ENCODE measurements around the gene ST6GALNAC2.

Gene ST6GALNAC2

GRCh38 chr17:76521262-76521661 is 64.4 kb downstream of the ST6GALNAC2 start:
- Mint-ChIP-seq H3K27me3 (ENCODE audit: low read depth) (peaks cover 24% of the 10 kb centered on the region), H3K27ac (peak overlapping the region; percentile 19 to 77 (median 69)), H3K9me3 (no peaks in the 10 kb centered on the region), H3K4me3 (peak overlapping the region in 1 of 3 experiments; percentile 59), H3K36me3 (ENCODE audit: low read depth) (no peaks in the 10 kb centered on the region), H3K4me1 (peaks cover 46% of the 10 kb centered on the region)
- no peak for TF ChIP-seq CTCF (IDR thresholded peaks at IDR 0.05; ENCODE audit: unreplicated experiment in 3 of 3)

GRCh38 chr17:76519048-76519966 is 66.4 kb downstream of the ST6GALNAC2 start:
- Mint-ChIP-seq H3K9me3 (no peaks in the 10 kb centered on the region), H3K4me3 (peak overlapping the region in 2 of 3 experiments; percentile 22 to 30), H3K4me1 (peaks cover 47% of the 10 kb centered on the region), H3K27me3 (ENCODE audit: low read depth) (peaks cover 21% of the 10 kb centered on the region), H3K27ac (peak overlapping the region; percentile 77 to 96 (median 84)), H3K36me3 (ENCODE audit: low read depth) (no peaks in the 10 kb centered on the region)
- no peak for TF ChIP-seq CTCF (IDR thresholded peaks at IDR 0.05; ENCODE audit: unreplicated experiment in 3 of 3)

- peak in 2 of 3 experiments; percentile 9 to 20 for TF ChIP-seq CTCF (IDR thresholded peaks at IDR 0.05; ENCODE audit: unreplicated experiment in 3 of 3)
- Mint-ChIP-seq H3K4me1 (peaks cover 50% of the 10 kb centered on the region), H3K4me3 (no peak overlapping the region), H3K9me3 (no peaks in the 10 kb centered on the region), H3K27me3 (ENCODE audit: low read depth) (peaks cover 15% of the 10 kb centered on the region), H3K27ac (peak overlapping the region in 2 of 3 experiments; percentile 46 to 74), H3K36me3 (ENCODE audit: low read depth) (no peaks in the 10 kb centered on the region)
These were observed 68.0 kb downstream of the ST6GALNAC2 start for GRCh38 chr17:76517638-76518038.

Data from nephron (organoid).